GM12878 (cell line): ENCODE results near the gene GPC6. TPM values are rescaled to one million over a fixed set of nuclear protein-coding genes. Genes with fewer than 3 reads are reported as not detected.

Experiments
- ATAC-seq: fragments of 200-7000 bp; cut with Tn5 transposase; 3 replicates; pipeline ENCODE4 v1.9.1; 2020; ENCODE audit warnings: mild to moderate bottlenecking, moderate library complexity
- BruUV-seq: library from RNA; stranded (reverse); fragments of 400-500 nt; replicated peaks from 2 replicates; lab custom pipeline; 2021; lab: Mats Ljungman, UMichigan
- CTCF ChIA-PET: fragments of 300-600 bp; sonication (Branson Sonifier 250); formaldehyde crosslinking; extraction: SDS; loops from one replicate; lab custom pipeline; 2021; ENCODE audit warnings: inconsistent platforms; lab: Yijun Ruan, JAX
- POLR2A ChIA-PET: fragments of 350-600 bp; formaldehyde crosslinking; extraction: SDS; loops from one replicate; lab custom pipeline; 2021; ENCODE audit warnings: inconsistent platforms; lab: Charles Lee
- RAD21 ChIA-PET: fragments of 300-600 bp; sonication (Branson Sonifier 250); formaldehyde crosslinking; loops from one replicate; lab custom pipeline; 2023; ENCODE audit warnings: antibody characterized with exemption; ENCODE audit not compliant: unreplicated experiment; lab: Charles Lee
- SMC1A ChIA-PET: fragments of 300-600 bp; sonication (Branson Sonifier 250); formaldehyde crosslinking; loops from one replicate; lab custom pipeline; 2023; ENCODE audit not compliant: unreplicated experiment, uncharacterized antibody; lab: Charles Lee
- DNase-seq: peaks from one replicate; pipeline ENCODE4 v3.0.0-alpha.2; 2011; ENCODE audit warnings: low read depth, low spot score
- FAIRE-seq: peaks from 3 replicates; lab custom pipeline; 2011; peaks lifted over from hg19 to GRCh38; lab: Jason Lieb, UNC
- H2AFZ ChIP-seq: 2 replicates; pipeline ENCODE4 v1.6.0; 2011; ENCODE audit warnings: low read depth, low read length, control low read depth; ENCODE audit not compliant: control insufficient read depth
- H3K27ac ChIP-seq: 2 replicates; pipeline ENCODE4 v1.5.1; 2011; ENCODE audit warnings: control low read depth; ENCODE audit not compliant: control insufficient read depth, insufficient read depth
- H3K27me3 ChIP-seq, 2 experiments: replicated peaks in 1 of 2; 2 replicates each; pipeline versions ENCODE4 v1.6.0 to v1.6.1; 2011; ENCODE audit warnings: low read length in 1 of 2; ENCODE audit not compliant: control insufficient read depth in 2 of 2, insufficient read depth in 2 of 2
- H3K36me3 ChIP-seq, 2 experiments: 2 replicates each; pipeline ENCODE4 v1.5.1; 2011; ENCODE audit warnings: low read length in 1 of 2; ENCODE audit not compliant: control insufficient read depth in 2 of 2, insufficient read depth in 2 of 2
- H3K4me1 ChIP-seq: 2 replicates; pipeline ENCODE4 v1.6.1; 2011; ENCODE audit warnings: mild to moderate bottlenecking, low read length, moderate library complexity, mixed read lengths; ENCODE audit not compliant: control insufficient read depth, insufficient read depth
- H3K4me2 ChIP-seq: 2 replicates; pipeline ENCODE4 v1.6.0; 2011; ENCODE audit warnings: control low read depth; ENCODE audit not compliant: control insufficient read depth, insufficient read depth
- H3K4me3 ChIP-seq: fragments of 200-600 bp; sonication (generic); 2 replicates; pipeline ENCODE4 v1.5.1; 2016
- H3K79me2 ChIP-seq: 2 replicates; pipeline ENCODE4 v1.6.0; 2011; ENCODE audit warnings: low read length; ENCODE audit not compliant: control insufficient read depth, insufficient read depth
- H3K9ac ChIP-seq: 2 replicates; pipeline ENCODE4 v1.8.0; 2011; ENCODE audit warnings: low read length, control low read depth, mixed read lengths; ENCODE audit not compliant: control insufficient read depth, insufficient read depth
- H3K9me3 ChIP-seq: replicated peaks from 3 replicates; pipeline ENCODE4 v1.5.1; 2011; ENCODE audit warnings: mild to moderate bottlenecking, low read length; ENCODE audit not compliant: control insufficient read depth, insufficient read depth
- H4K20me1 ChIP-seq: 2 replicates; pipeline ENCODE4 v1.6.0; 2011; ENCODE audit not compliant: control insufficient read depth, insufficient read depth
- BHLHE40 ChIP-seq, 2 experiments: fragments of 450-650 bp in 1 of 2; IDR thresholded peaks; 2 replicates each; pipeline ENCODE4 v1.6.1; 2011 to 2017; ENCODE audit warnings: low read depth in 2 of 2, borderline replicate concordance in 1 of 2, improper control_type of control experiment in 1 of 2, low read length in 1 of 2, mild to moderate bottlenecking in 1 of 2
- BRCA1 ChIP-seq: IDR thresholded peaks from 2 replicates; pipeline ENCODE4 v1.6.1; 2011; ENCODE audit warnings: low read depth, low read length, improper control_type of control experiment
- CBFB ChIP-seq: IDR thresholded peaks from 2 replicates; pipeline ENCODE4 v1.6.1; 2016; ENCODE audit warnings: antibody characterized with exemption, low read depth
- CREB1 ChIP-seq: IDR thresholded peaks from 2 replicates; pipeline ENCODE4 v1.6.1; 2012; ENCODE audit warnings: low read depth, mild to moderate bottlenecking, inconsistent platforms
- DPF2 ChIP-seq: fragments of 450-650 bp; IDR thresholded peaks from 2 replicates; pipeline ENCODE4 v1.6.1; 2017; ENCODE audit warnings: mild to moderate bottlenecking
- HDAC2 ChIP-seq: fragments of 200-600 bp; sonication (generic); IDR thresholded peaks from 2 replicates; pipeline ENCODE4 v1.6.1; 2017
- HDAC6 ChIP-seq: fragments of 200-600 bp; sonication (generic); IDR thresholded peaks from one replicate; pipeline ENCODE4 v1.8.0; 2017; ENCODE audit warnings: antibody characterized with exemption; ENCODE audit not compliant: unreplicated experiment
- MTA3 ChIP-seq: IDR thresholded peaks from 2 replicates; pipeline ENCODE4 v1.6.1; 2012; ENCODE audit warnings: low read length, inconsistent platforms, borderline replicate concordance
- MYC ChIP-seq: IDR thresholded peaks from 2 replicates; pipeline ENCODE4 v1.6.1; 2011; ENCODE audit warnings: mild to moderate bottlenecking, low read length, moderate library complexity, inconsistent platforms; ENCODE audit not compliant: insufficient read depth, insufficient replicate concordance, insufficient read length, severe bottlenecking
- POLR2AphosphoS2 ChIP-seq: IDR thresholded peaks from 2 replicates; pipeline ENCODE4 v1.6.1; 2011; ENCODE audit warnings: low read depth, mild to moderate bottlenecking, low read length, improper control_type of control experiment, moderate library complexity
- RAD21 ChIP-seq: IDR thresholded peaks from 2 replicates; pipeline ENCODE4 v1.6.1; 2011; ENCODE audit warnings: mild to moderate bottlenecking, low read depth, low read length, moderate library complexity; ENCODE audit not compliant: insufficient read depth
- SMARCA5 ChIP-seq: fragments of 450-650 bp; IDR thresholded peaks from 2 replicates; pipeline ENCODE4 v1.6.1; 2017; ENCODE audit warnings: mild to moderate bottlenecking
- SPI1 ChIP-seq: IDR thresholded peaks from 2 replicates; pipeline ENCODE4 v1.6.1; 2011; ENCODE audit warnings: low read depth, mild to moderate bottlenecking, low read length, moderate library complexity, borderline replicate concordance; ENCODE audit not compliant: insufficient read depth
- WRNIP1 ChIP-seq: IDR thresholded peaks from 2 replicates; pipeline ENCODE4 v1.6.1; 2011; ENCODE audit warnings: low read depth, low read length, improper control_type of control experiment, borderline replicate concordance
- ZNF24 ChIP-seq: fragments of 450-650 bp; IDR thresholded peaks from 2 replicates; pipeline ENCODE4 v1.6.1; 2017; ENCODE audit warnings: antibody characterized with exemption, mild to moderate bottlenecking
- WGBS: methylation state at CpG from one replicate; pipeline ENCODE4 v1.1.6; 2016; ENCODE audit warnings: low lambda C conversion rate; ENCODE audit not compliant: insufficient replicate concordance, insufficient coverage; ENCODE audit errors: missing lambda C conversion rate; 5-methylcytosine and 5-hydroxymethylcytosine counted together
- in situ Hi-C: fragments of 300-500 bp; cut with MboI; formaldehyde crosslinking; loops from 9 replicates; pipeline ENCODE4 v1.14.3; 2018; ENCODE audit warnings: mixed read lengths
- intact Hi-C: fragments of 100-400 bp; cut with micrococcal nuclease; formaldehyde crosslinking; loops from one replicate; pipeline ENCODE4 v1.14.2; 2022; ENCODE audit not compliant: unreplicated experiment
- polyA plus RNA-seq, 11 experiments: library from polyadenylated mRNA; depleted of rRNA in 4 of 11; unstranded in 6 of 11; stranded (reverse) in 5 of 11; fragments of >200 nt; fragmentation: Nextera tagmentation in 4 of 11; fragmentation: Illumina TruSeq in 1 of 11; extraction: Ambion mirVana in 4 of 11; extraction: Trizol in 1 of 11; gene quantifications; 1 replicate in 1 of 11; 2 replicates in 10 of 11; pipeline versions ENCODE4 v1.2.1 to v1.2.3, GENCODE V29; 2011 to 2016; ENCODE audit warnings: inconsistent platforms in 2 of 11, missing spikeins in 2 of 11, low read depth in 1 of 11
- total RNA-seq, 4 experiments: library from RNA; depleted of rRNA in 3 of 4; stranded (reverse); fragments of >200 nt in 3 of 4; fragmentation: Illumina TruSeq in 1 of 4; extraction: Trizol in 1 of 4; gene quantifications; 2 replicates each; pipeline versions ENCODE4 v1.2.1 to v1.2.3, GENCODE V29; 2013 to 2021
- TF ChIP-seq, protein P1 (sequence below), 3 experiments: IDR thresholded peaks in 2 of 3; conservative IDR thresholded peaks in 1 of 3; 2 replicates each; pipeline ENCODE4 v1.5.1; 2011; ENCODE audit warnings: low read depth in 3 of 3, low read length in 3 of 3, mild to moderate bottlenecking in 3 of 3, control low read depth in 2 of 3, moderate library complexity in 2 of 3, inconsistent platforms in 1 of 3, mixed read lengths in 1 of 3; ENCODE audit not compliant: control insufficient read depth in 2 of 3, insufficient read depth in 1 of 3; ENCODE audit errors: extremely low read depth in 1 of 3
- TF ChIP-seq, protein P2 (sequence below): fragments of 450-650 bp; conservative IDR thresholded peaks from 2 replicates; pipeline ENCODE4 v1.6.1; 2017; ENCODE audit warnings: mild to moderate bottlenecking, moderate library complexity
- TF ChIP-seq, protein P3 (sequence below): fragments of 450-650 bp; IDR thresholded peaks from 2 replicates; pipeline ENCODE4 v1.6.1; 2016; ENCODE audit warnings: mild to moderate bottlenecking

Gene GPC6
- total and polyA plus RNA-seq, 10 of the 15 experiments (the other 5 are each of a cell fraction or from before 2014, with no cell fraction given), result 0.03 to 0.04 (median 0.03) TPM; not detected in 7

DNA sequence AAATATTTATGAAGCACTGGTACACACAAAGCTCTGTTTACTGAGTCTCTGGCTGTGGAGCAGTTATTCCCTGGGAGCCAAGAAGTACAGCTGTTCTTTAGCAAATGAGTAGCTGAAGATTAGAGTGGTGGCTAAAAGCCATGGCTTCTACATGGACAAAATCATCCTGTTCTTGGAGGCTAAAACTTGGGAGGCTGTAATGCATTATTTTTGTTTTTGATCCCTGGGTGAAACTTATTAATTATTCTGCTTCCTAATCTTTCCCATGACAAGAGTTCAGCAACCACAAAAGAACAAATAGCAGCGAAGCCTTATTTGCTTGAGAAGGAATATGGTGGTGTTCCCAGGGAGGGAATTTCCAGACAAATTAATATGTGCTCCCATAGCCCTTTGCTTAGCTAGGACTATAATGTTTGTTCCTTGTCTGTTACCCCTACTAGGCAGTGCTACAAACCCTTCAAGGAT is 1143.4 kb downstream of the GPC6 start (continued):
- no peak for TF ChIP-seq POLR2AphosphoS2
- no peak for TF ChIP-seq RAD21

DNA sequence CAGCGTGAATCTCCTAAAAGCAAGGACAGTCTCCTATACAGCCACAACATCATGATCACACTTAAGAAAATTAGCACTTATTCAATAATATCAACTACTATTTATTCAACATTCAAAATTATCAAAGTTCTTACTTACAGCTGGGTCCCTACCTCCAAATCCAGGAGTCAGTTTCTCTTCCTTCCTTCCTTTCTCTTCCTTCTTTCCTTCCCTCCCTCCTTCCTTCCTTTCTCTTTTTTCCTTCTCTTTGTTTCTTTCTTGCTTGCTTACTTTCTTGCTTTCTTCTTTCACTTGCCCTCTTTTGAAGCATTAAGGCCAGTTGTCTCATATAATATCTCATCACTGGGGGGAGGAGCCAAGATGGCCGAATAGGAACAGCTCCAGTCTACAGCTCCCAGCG is 1145.2 kb downstream of the GPC6 start:
- no TSS peak for BruUV-seq
- FAIRE-seq (no peak), ATAC-seq (no peak), DNase-seq (no peak)
- WGBS, result 73% methylated on average over 3 of the region's 3 CpGs
- Histone ChIP-seq H4K20me1 (no peaks in the 10 kb centered on the region), H3K4me1 (no peaks in the 10 kb centered on the region), H3K79me2 (no peaks in the 10 kb centered on the region), H3K9me3 (no peaks in the 10 kb centered on the region), H3K9ac (no peak overlapping the region), H3K36me3 (no peaks in the 10 kb centered on the region), H3K4me3 (no peak overlapping the region), H3K27me3 (no peaks in the 10 kb centered on the region), H2AFZ (no peak overlapping the region), H3K4me2 (no peak overlapping the region), H3K27ac (no peak overlapping the region)
- ChIA-PET POLR2A (no interaction called here), SMC1A (no interaction called here), RAD21 (no interaction called here), CTCF (interaction anchor here (1.3 kb wide), 1 partner anchor 10 kb away, joined by 4 read pairs; no protein-coding TSS in a partner anchor)
- in situ Hi-C loops, result loop anchor here (25.0 kb wide), 1 partner anchor 1810 kb away; no protein-coding TSS in a partner anchor
- intact Hi-C loops, result no loop called here
- TF ChIP-seq MYC (no peak), HDAC6 (no peak), DPF2 (no peak), SPI1 (no peak), WRNIP1 (no peak), ZNF24 (no peak), BRCA1 (no peak), MTA3 (no peak), HDAC2 (no peak), CBFB (no peak), BHLHE40 (IDR thresholded peaks at IDR 0.05; ENCODE audit: borderline replicate concordance in 1 of 2, low read depth in 2 of 2, low read length in 1 of 2) (no peak), CREB1 (no peak), SMARCA5 (no peak)
- TF ChIP-seq, protein P1, sequence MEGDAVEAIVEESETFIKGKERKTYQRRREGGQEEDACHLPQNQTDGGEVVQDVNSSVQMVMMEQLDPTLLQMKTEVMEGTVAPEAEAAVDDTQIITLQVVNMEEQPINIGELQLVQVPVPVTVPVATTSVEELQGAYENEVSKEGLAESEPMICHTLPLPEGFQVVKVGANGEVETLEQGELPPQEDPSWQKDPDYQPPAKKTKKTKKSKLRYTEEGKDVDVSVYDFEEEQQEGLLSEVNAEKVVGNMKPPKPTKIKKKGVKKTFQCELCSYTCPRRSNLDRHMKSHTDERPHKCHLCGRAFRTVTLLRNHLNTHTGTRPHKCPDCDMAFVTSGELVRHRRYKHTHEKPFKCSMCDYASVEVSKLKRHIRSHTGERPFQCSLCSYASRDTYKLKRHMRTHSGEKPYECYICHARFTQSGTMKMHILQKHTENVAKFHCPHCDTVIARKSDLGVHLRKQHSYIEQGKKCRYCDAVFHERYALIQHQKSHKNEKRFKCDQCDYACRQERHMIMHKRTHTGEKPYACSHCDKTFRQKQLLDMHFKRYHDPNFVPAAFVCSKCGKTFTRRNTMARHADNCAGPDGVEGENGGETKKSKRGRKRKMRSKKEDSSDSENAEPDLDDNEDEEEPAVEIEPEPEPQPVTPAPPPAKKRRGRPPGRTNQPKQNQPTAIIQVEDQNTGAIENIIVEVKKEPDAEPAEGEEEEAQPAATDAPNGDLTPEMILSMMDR (IDR thresholded peaks at IDR 0.05 in 2 of 3, conservative IDR thresholded peaks at IDR 0.05 in 1 of 3; ENCODE audit: control insufficient read depth in 2 of 3, extremely low read depth in 1 of 3, insufficient read depth in 1 of 3, low read depth in 3 of 3, low read length in 3 of 3), result no peak
- TF ChIP-seq, protein P2, sequence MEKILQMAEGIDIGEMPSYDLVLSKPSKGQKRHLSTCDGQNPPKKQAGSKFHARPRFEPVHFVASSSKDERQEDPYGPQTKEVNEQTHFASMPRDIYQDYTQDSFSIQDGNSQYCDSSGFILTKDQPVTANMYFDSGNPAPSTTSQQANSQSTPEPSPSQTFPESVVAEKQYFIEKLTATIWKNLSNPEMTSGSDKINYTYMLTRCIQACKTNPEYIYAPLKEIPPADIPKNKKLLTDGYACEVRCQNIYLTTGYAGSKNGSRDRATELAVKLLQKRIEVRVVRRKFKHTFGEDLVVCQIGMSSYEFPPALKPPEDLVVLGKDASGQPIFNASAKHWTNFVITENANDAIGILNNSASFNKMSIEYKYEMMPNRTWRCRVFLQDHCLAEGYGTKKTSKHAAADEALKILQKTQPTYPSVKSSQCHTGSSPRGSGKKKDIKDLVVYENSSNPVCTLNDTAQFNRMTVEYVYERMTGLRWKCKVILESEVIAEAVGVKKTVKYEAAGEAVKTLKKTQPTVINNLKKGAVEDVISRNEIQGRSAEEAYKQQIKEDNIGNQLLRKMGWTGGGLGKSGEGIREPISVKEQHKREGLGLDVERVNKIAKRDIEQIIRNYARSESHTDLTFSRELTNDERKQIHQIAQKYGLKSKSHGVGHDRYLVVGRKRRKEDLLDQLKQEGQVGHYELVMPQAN, result no peak
- TF ChIP-seq, protein P3, sequence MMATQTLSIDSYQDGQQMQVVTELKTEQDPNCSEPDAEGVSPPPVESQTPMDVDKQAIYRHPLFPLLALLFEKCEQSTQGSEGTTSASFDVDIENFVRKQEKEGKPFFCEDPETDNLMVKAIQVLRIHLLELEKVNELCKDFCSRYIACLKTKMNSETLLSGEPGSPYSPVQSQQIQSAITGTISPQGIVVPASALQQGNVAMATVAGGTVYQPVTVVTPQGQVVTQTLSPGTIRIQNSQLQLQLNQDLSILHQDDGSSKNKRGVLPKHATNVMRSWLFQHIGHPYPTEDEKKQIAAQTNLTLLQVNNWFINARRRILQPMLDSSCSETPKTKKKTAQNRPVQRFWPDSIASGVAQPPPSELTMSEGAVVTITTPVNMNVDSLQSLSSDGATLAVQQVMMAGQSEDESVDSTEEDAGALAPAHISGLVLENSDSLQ, result no peak
